ENCODE results near the gene ATAD3A.
"Not testable (repeated sequence)": the region's sequence is repeated elsewhere in the genome, so short reads cannot be mapped to it uniquely, and the experiment has no call there.

ATAD3A gene

GRCh38 chr1:1524750-1525383, 12.9 kb downstream of the ATAD3A start:
- not testable (repeated sequence) for DNase-seq

GRCh38 chr1:1526476-1526875, 14.5 kb downstream of the ATAD3A start:
- not testable (repeated sequence) for DNase-seq

- DNase-seq = no peak
Measured at GRCh38 chr1:1527092-1527816, 15.3 kb downstream of the ATAD3A start.

GRCh38 chr1:1528301-1529267, 16.6 kb downstream of the ATAD3A start:
- no peak for DNase-seq

- no peak for DNase-seq
Measured at GRCh38 chr1:1529321-1529720, 17.4 kb downstream of the ATAD3A start.

GRCh38 chr1:1529936-1530335, 18.0 kb downstream of the ATAD3A start:
- no peak for DNase-seq

GRCh38 chr1:1531947-1532346, 20.0 kb downstream of the ATAD3A start:
- DNase-seq = no peak

GRCh38 chr1:1533176-1533893, 21.4 kb downstream of the ATAD3A start:
- DNase-seq = not testable (repeated sequence)

GRCh38 chr1:1533894-1534291, 21.9 kb downstream of the ATAD3A start:
- DNase-seq = not testable (repeated sequence)

- no peak for DNase-seq
Measured at GRCh38 chr1:1534401-1535154, 22.6 kb downstream of the ATAD3A start.

- DNase-seq = no peak
Measured at GRCh38 chr1:1535201-1536018, 23.4 kb downstream of the ATAD3A start.

GRCh38 chr1:1536019-1536937, 24.3 kb downstream of the ATAD3A start:
- DNase-seq = no peak

- no peak for DNase-seq
Measured at GRCh38 chr1:1536938-1537546, 25.1 kb downstream of the ATAD3A start.

- DNase-seq = no peak
Measured at GRCh38 chr1:1537626-1538250, 25.8 kb downstream of the ATAD3A start.

GRCh38 chr1:1538334-1538733, 26.4 kb downstream of the ATAD3A start:
- no peak for DNase-seq

GRCh38 chr1:1538989-1539309, 27.0 kb downstream of the ATAD3A start:
- DNase-seq = no peak

- no peak for DNase-seq
Measured at GRCh38 chr1:1539310-1540089, 27.5 kb downstream of the ATAD3A start.

GRCh38 chr1:1540090-1540817, 28.3 kb downstream of the ATAD3A start, which contains the start of gene TMEM240:
TSS of gene TMEM240 (minus strand) at chr1:1540624. CDS start at chr1:1540346, 278 bp downstream.
- no peak for DNase-seq
